GM12878 (cell line): ENCODE results near the gene PUSL1. TPM values are rescaled to one million over a fixed set of nuclear protein-coding genes. Genes with fewer than 3 reads are reported as not detected.

Experiments used
- ATAC-seq: fragments of 200-7000 bp; cut with Tn5 transposase; 3 replicates; pipeline ENCODE4 v1.9.1; 2020; ENCODE audit warnings: mild to moderate bottlenecking, moderate library complexity
- BruUV-seq: library from RNA; stranded (reverse); fragments of 400-500 nt; replicated peaks from 2 replicates; lab custom pipeline; 2021; lab: Mats Ljungman, UMichigan
- CTCF ChIA-PET: fragments of 300-600 bp; sonication (Branson Sonifier 250); formaldehyde crosslinking; extraction: SDS; loops from one replicate; lab custom pipeline; 2021; ENCODE audit warnings: inconsistent platforms; lab: Yijun Ruan, JAX
- POLR2A ChIA-PET: fragments of 350-600 bp; formaldehyde crosslinking; extraction: SDS; loops from one replicate; lab custom pipeline; 2021; ENCODE audit warnings: inconsistent platforms; lab: Charles Lee
- RAD21 ChIA-PET: fragments of 300-600 bp; sonication (Branson Sonifier 250); formaldehyde crosslinking; loops from one replicate; lab custom pipeline; 2023; ENCODE audit warnings: antibody characterized with exemption; ENCODE audit not compliant: unreplicated experiment; lab: Charles Lee
- SMC1A ChIA-PET: fragments of 300-600 bp; sonication (Branson Sonifier 250); formaldehyde crosslinking; loops from one replicate; lab custom pipeline; 2023; ENCODE audit not compliant: unreplicated experiment, uncharacterized antibody; lab: Charles Lee
- DNase-seq: peaks from one replicate; pipeline ENCODE4 v3.0.0-alpha.2; 2011; ENCODE audit warnings: low read depth, low spot score
- FAIRE-seq: peaks from 3 replicates; lab custom pipeline; 2011; peaks lifted over from hg19 to GRCh38; lab: Jason Lieb, UNC
- H2AFZ ChIP-seq: 2 replicates; pipeline ENCODE4 v1.6.0; 2011; ENCODE audit warnings: low read depth, low read length, control low read depth; ENCODE audit not compliant: control insufficient read depth
- H3K27ac ChIP-seq: 2 replicates; pipeline ENCODE4 v1.5.1; 2011; ENCODE audit warnings: control low read depth; ENCODE audit not compliant: control insufficient read depth, insufficient read depth
- H3K27me3 ChIP-seq, 2 experiments: replicated peaks in 1 of 2; 2 replicates each; pipeline versions ENCODE4 v1.6.0 to v1.6.1; 2011; ENCODE audit warnings: low read length in 1 of 2; ENCODE audit not compliant: control insufficient read depth in 2 of 2, insufficient read depth in 2 of 2
- H3K36me3 ChIP-seq, 2 experiments: 2 replicates each; pipeline ENCODE4 v1.5.1; 2011; ENCODE audit warnings: low read length in 1 of 2; ENCODE audit not compliant: control insufficient read depth in 2 of 2, insufficient read depth in 2 of 2
- H3K4me1 ChIP-seq: 2 replicates; pipeline ENCODE4 v1.6.1; 2011; ENCODE audit warnings: mild to moderate bottlenecking, low read length, moderate library complexity, mixed read lengths; ENCODE audit not compliant: control insufficient read depth, insufficient read depth
- H3K4me2 ChIP-seq: 2 replicates; pipeline ENCODE4 v1.6.0; 2011; ENCODE audit warnings: control low read depth; ENCODE audit not compliant: control insufficient read depth, insufficient read depth
- H3K4me3 ChIP-seq: fragments of 200-600 bp; sonication (generic); 2 replicates; pipeline ENCODE4 v1.5.1; 2016
- H3K79me2 ChIP-seq: 2 replicates; pipeline ENCODE4 v1.6.0; 2011; ENCODE audit warnings: low read length; ENCODE audit not compliant: control insufficient read depth, insufficient read depth
- H3K9ac ChIP-seq: 2 replicates; pipeline ENCODE4 v1.8.0; 2011; ENCODE audit warnings: low read length, control low read depth, mixed read lengths; ENCODE audit not compliant: control insufficient read depth, insufficient read depth
- H3K9me3 ChIP-seq: replicated peaks from 3 replicates; pipeline ENCODE4 v1.5.1; 2011; ENCODE audit warnings: mild to moderate bottlenecking, low read length; ENCODE audit not compliant: control insufficient read depth, insufficient read depth
- H4K20me1 ChIP-seq: 2 replicates; pipeline ENCODE4 v1.6.0; 2011; ENCODE audit not compliant: control insufficient read depth, insufficient read depth
- ASH2L ChIP-seq: fragments of 300-600, 200-600 bp; sonication (generic); IDR thresholded peaks from 2 replicates; pipeline ENCODE4 v1.6.1; 2017; ENCODE audit warnings: low read depth, mild to moderate bottlenecking, borderline replicate concordance
- CEBPB ChIP-seq, 2 experiments: fragments of 150-350 bp in 1 of 2; IDR thresholded peaks; 2 replicates each; pipeline ENCODE4 v1.6.1; 2012 to 2014; ENCODE audit warnings: low read depth in 2 of 2, low read length in 2 of 2, borderline replicate concordance in 1 of 2, inconsistent platforms in 1 of 2
- ETV6 ChIP-seq, 2 experiments: fragments of 450-650 bp in 1 of 2; IDR thresholded peaks in 1 of 2; conservative IDR thresholded peaks in 1 of 2; 2 replicates each; pipeline ENCODE4 v1.6.1; 2014; ENCODE audit warnings: antibody characterized with exemption in 1 of 2, borderline replicate concordance in 1 of 2, low read depth in 1 of 2, mild to moderate bottlenecking in 1 of 2, moderate library complexity in 1 of 2
- LARP7 ChIP-seq: fragments of 450-650 bp; IDR thresholded peaks from 2 replicates; pipeline ENCODE4 v1.6.1; 2017; ENCODE audit warnings: mild to moderate bottlenecking
- MEF2A ChIP-seq: IDR thresholded peaks from 2 replicates; pipeline ENCODE4 v1.6.1; 2011; ENCODE audit warnings: low read depth, mild to moderate bottlenecking, low read length, moderate library complexity; ENCODE audit not compliant: insufficient read depth
- NFXL1 ChIP-seq: fragments of 450-650 bp; IDR thresholded peaks from 2 replicates; pipeline ENCODE4 v1.6.1; 2017; ENCODE audit warnings: antibody characterized with exemption, mild to moderate bottlenecking, borderline replicate concordance
- NFYB ChIP-seq: IDR thresholded peaks from 2 replicates; pipeline ENCODE4 v1.6.1; 2011; ENCODE audit warnings: low read depth, mild to moderate bottlenecking, low read length, improper control_type of control experiment, moderate library complexity; ENCODE audit not compliant: insufficient read depth
- RCOR1 ChIP-seq: conservative IDR thresholded peaks from 2 replicates; pipeline ENCODE4 v1.6.1; 2012; ENCODE audit warnings: low read depth, low read length, improper control_type of control experiment
- SRF ChIP-seq, 2 experiments: IDR thresholded peaks; 2 replicates each; pipeline ENCODE4 v1.6.1; 2011; ENCODE audit warnings: low read depth in 2 of 2, low read length in 2 of 2, mild to moderate bottlenecking in 1 of 2, moderate library complexity in 1 of 2
- STAT1 ChIP-seq: fragments of 450-650 bp; conservative IDR thresholded peaks from 2 replicates; pipeline ENCODE4 v1.6.1; 2014; ENCODE audit warnings: antibody characterized with exemption, mild to moderate bottlenecking
- SUPT20H ChIP-seq: IDR thresholded peaks from 2 replicates; pipeline ENCODE4 v1.6.1; 2011; ENCODE audit warnings: low read depth, mild to moderate bottlenecking, low read length, moderate library complexity, borderline replicate concordance; ENCODE audit not compliant: control insufficient read depth
- SUZ12 ChIP-seq: fragments of 200-600 bp; sonication (generic); IDR thresholded peaks from one replicate; pipeline ENCODE4 v1.6.1; 2018; ENCODE audit warnings: antibody characterized with exemption, mild to moderate bottlenecking; ENCODE audit not compliant: unreplicated experiment
- WRNIP1 ChIP-seq: IDR thresholded peaks from 2 replicates; pipeline ENCODE4 v1.6.1; 2011; ENCODE audit warnings: low read depth, low read length, improper control_type of control experiment, borderline replicate concordance
- WGBS: methylation state at CpG from one replicate; pipeline ENCODE4 v1.1.6; 2016; ENCODE audit warnings: low lambda C conversion rate; ENCODE audit not compliant: insufficient replicate concordance, insufficient coverage; ENCODE audit errors: missing lambda C conversion rate; 5-methylcytosine and 5-hydroxymethylcytosine counted together
- in situ Hi-C: fragments of 300-500 bp; cut with MboI; formaldehyde crosslinking; loops from 9 replicates; pipeline ENCODE4 v1.14.3; 2018; ENCODE audit warnings: mixed read lengths
- intact Hi-C: fragments of 100-400 bp; cut with micrococcal nuclease; formaldehyde crosslinking; loops from one replicate; pipeline ENCODE4 v1.14.2; 2022; ENCODE audit not compliant: unreplicated experiment
- polyA plus RNA-seq, 11 experiments: library from polyadenylated mRNA; depleted of rRNA in 4 of 11; unstranded in 6 of 11; stranded (reverse) in 5 of 11; fragments of >200 nt; fragmentation: Nextera tagmentation in 4 of 11; fragmentation: Illumina TruSeq in 1 of 11; extraction: Ambion mirVana in 4 of 11; extraction: Trizol in 1 of 11; gene quantifications; 1 replicate in 1 of 11; 2 replicates in 10 of 11; pipeline versions ENCODE4 v1.2.1 to v1.2.3, GENCODE V29; 2011 to 2016; ENCODE audit warnings: inconsistent platforms in 2 of 11, missing spikeins in 2 of 11, low read depth in 1 of 11
- total RNA-seq, 4 experiments: library from RNA; depleted of rRNA in 3 of 4; stranded (reverse); fragments of >200 nt in 3 of 4; fragmentation: Illumina TruSeq in 1 of 4; extraction: Trizol in 1 of 4; gene quantifications; 2 replicates each; pipeline versions ENCODE4 v1.2.1 to v1.2.3, GENCODE V29; 2013 to 2021
- TF ChIP-seq, protein P1 (sequence below): fragments of 450-650 bp; conservative IDR thresholded peaks from 2 replicates; pipeline ENCODE4 v1.6.1; 2017; ENCODE audit warnings: mild to moderate bottlenecking, moderate library complexity
- TF ChIP-seq, protein P2 (sequence below): fragments of 150-350 bp; IDR thresholded peaks from 2 replicates; pipeline ENCODE4 v1.6.1; 2014; ENCODE audit warnings: mild to moderate bottlenecking, low read depth, low read length
- TF ChIP-seq, protein P3 (sequence below): fragments of 450-650 bp; IDR thresholded peaks from 2 replicates; pipeline ENCODE4 v1.6.1; 2014; ENCODE audit warnings: mild to moderate bottlenecking

Gene PUSL1
- total and polyA plus RNA-seq, 10 of the 15 experiments (the other 5 are each of a cell fraction or from before 2014, with no cell fraction given) = 0.16 to 28.4 (median 15.1) TPM

- TF ChIP-seq, protein P1, sequence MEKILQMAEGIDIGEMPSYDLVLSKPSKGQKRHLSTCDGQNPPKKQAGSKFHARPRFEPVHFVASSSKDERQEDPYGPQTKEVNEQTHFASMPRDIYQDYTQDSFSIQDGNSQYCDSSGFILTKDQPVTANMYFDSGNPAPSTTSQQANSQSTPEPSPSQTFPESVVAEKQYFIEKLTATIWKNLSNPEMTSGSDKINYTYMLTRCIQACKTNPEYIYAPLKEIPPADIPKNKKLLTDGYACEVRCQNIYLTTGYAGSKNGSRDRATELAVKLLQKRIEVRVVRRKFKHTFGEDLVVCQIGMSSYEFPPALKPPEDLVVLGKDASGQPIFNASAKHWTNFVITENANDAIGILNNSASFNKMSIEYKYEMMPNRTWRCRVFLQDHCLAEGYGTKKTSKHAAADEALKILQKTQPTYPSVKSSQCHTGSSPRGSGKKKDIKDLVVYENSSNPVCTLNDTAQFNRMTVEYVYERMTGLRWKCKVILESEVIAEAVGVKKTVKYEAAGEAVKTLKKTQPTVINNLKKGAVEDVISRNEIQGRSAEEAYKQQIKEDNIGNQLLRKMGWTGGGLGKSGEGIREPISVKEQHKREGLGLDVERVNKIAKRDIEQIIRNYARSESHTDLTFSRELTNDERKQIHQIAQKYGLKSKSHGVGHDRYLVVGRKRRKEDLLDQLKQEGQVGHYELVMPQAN = no peak
- TF ChIP-seq NFYB (no peak), MEF2A (no peak), STAT1 (no peak), SUPT20H (no peak), ASH2L (no peak)
Observed at GRCh38 chr1:1280782-1281481, 27.5 kb upstream of the PUSL1 start (continued).

- in situ Hi-C loops (no loop called here), intact Hi-C loops (no loop called here)
- POLR2A ChIA-PET = interaction anchor here (0.6 kb wide), 1 partner anchor 11 kb away, joined by 3 read pairs; no protein-coding TSS in a partner anchor
- no peak for DNase-seq
- BruUV-seq = no TSS peak
- Histone ChIP-seq H3K27ac (no peak overlapping the region), H3K79me2 (no peaks in the 10 kb centered on the region), H4K20me1 (no peaks in the 10 kb centered on the region), H3K9me3 (no peaks in the 10 kb centered on the region), H3K27me3 (no peaks in the 10 kb centered on the region), H2AFZ (no peak overlapping the region), H3K4me1 (no peaks in the 10 kb centered on the region), H3K36me3 (no peaks in the 10 kb centered on the region), H3K4me2 (no peak overlapping the region), H3K4me3 (no peak overlapping the region), H3K9ac (no peak overlapping the region)
- 53% methylated on average over 26 of the region's 26 CpGs for WGBS
- no peak for ATAC-seq
- CTCF ChIA-PET = interaction anchor here (0.6 to 1.0 kb wide), 2 partner anchors 10 to 249 kb away, joined by 3 read pairs; no protein-coding TSS in a partner anchor
- RAD21 ChIA-PET = no interaction called here
- SMC1A ChIA-PET = no interaction called here
- FAIRE-seq = no peak
- TF ChIP-seq SUZ12 = no peak
- TF ChIP-seq NFXL1 = no peak
- no peak for TF ChIP-seq WRNIP1
- TF ChIP-seq LARP7 = no peak
- TF ChIP-seq, protein P2, sequence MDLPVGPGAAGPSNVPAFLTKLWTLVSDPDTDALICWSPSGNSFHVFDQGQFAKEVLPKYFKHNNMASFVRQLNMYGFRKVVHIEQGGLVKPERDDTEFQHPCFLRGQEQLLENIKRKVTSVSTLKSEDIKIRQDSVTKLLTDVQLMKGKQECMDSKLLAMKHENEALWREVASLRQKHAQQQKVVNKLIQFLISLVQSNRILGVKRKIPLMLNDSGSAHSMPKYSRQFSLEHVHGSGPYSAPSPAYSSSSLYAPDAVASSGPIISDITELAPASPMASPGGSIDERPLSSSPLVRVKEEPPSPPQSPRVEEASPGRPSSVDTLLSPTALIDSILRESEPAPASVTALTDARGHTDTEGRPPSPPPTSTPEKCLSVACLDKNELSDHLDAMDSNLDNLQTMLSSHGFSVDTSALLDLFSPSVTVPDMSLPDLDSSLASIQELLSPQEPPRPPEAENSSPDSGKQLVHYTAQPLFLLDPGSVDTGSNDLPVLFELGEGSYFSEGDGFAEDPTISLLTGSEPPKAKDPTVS = no peak
- no peak for TF ChIP-seq ETV6 (conservative IDR thresholded peaks at IDR 0.05 in 1 of 2, IDR thresholded peaks at IDR 0.05 in 1 of 2; ENCODE audit: borderline replicate concordance in 1 of 2, low read depth in 1 of 2)
- no peak for TF ChIP-seq RCOR1
- no peak for TF ChIP-seq STAT1
- TF ChIP-seq, protein P3, sequence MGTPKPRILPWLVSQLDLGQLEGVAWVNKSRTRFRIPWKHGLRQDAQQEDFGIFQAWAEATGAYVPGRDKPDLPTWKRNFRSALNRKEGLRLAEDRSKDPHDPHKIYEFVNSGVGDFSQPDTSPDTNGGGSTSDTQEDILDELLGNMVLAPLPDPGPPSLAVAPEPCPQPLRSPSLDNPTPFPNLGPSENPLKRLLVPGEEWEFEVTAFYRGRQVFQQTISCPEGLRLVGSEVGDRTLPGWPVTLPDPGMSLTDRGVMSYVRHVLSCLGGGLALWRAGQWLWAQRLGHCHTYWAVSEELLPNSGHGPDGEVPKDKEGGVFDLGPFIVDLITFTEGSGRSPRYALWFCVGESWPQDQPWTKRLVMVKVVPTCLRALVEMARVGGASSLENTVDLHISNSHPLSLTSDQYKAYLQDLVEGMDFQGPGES = no peak
- TF ChIP-seq CEBPB (IDR thresholded peaks at IDR 0.05; ENCODE audit: borderline replicate concordance in 1 of 2, low read depth in 2 of 2, low read length in 2 of 2) = no peak
- TF ChIP-seq SRF (IDR thresholded peaks at IDR 0.05; ENCODE audit: low read depth in 2 of 2, low read length in 2 of 2) = no peak
Observed at GRCh38 chr1:1281533-1282321, 26.7 kb upstream of the PUSL1 start.
